Measurements from ENCODE around the gene HSPG2.

Gene HSPG2

GRCh38 chr1:21836010-21836409 lies 101.1 kb downstream of the HSPG2 start:
- DNase-seq (ENCODE audit: low read depth in 1 of 2, low spot score in 1 of 2), result no peak
- H3K4me3 ChIP-seq (replicated peaks; ENCODE audit: insufficient read depth, low read length), result no peak overlapping the region
- no peaks in the 10 kb centered on the region for H3K27me3 ChIP-seq (ENCODE audit: insufficient read depth, poor library complexity, severe bottlenecking)
- no peak for TF ChIP-seq REST (IDR thresholded peaks at IDR 0.05; ENCODE audit: insufficient replicate concordance, low read depth)
- no peak for TF ChIP-seq POLR2AphosphoS5 (IDR thresholded peaks at IDR 0.05; ENCODE audit: low read depth)
- no peak for TF ChIP-seq SPI1 (IDR thresholded peaks at IDR 0.05; ENCODE audit: borderline replicate concordance, low read depth)
- no peak for TF ChIP-seq CTCF (IDR thresholded peaks at IDR 0.05; ENCODE audit: insufficient read depth, low read length)
- TF ChIP-seq GABPA (IDR thresholded peaks at IDR 0.05; ENCODE audit: low read depth), result no peak
- no peak overlapping the region for H3K27ac ChIP-seq (replicated peaks)

GRCh38 chr1:21834666-21835065 lies 102.4 kb downstream of the HSPG2 start:
- Histone ChIP-seq H3K4me3 (replicated peaks; ENCODE audit: insufficient read depth, low read length) (no peak overlapping the region), H3K27ac (replicated peaks) (no peak overlapping the region), H3K27me3 (ENCODE audit: insufficient read depth, poor library complexity, severe bottlenecking) (no peaks in the 10 kb centered on the region)
- DNase-seq (ENCODE audit: low read depth in 1 of 2, low spot score in 1 of 2), result no peak
- TF ChIP-seq CTCF (IDR thresholded peaks at IDR 0.05; ENCODE audit: insufficient read depth, low read length) (no peak), SPI1 (IDR thresholded peaks at IDR 0.05; ENCODE audit: borderline replicate concordance, low read depth) (no peak), REST (IDR thresholded peaks at IDR 0.05; ENCODE audit: insufficient replicate concordance, low read depth) (no peak), GABPA (IDR thresholded peaks at IDR 0.05; ENCODE audit: low read depth) (no peak), POLR2AphosphoS5 (IDR thresholded peaks at IDR 0.05; ENCODE audit: low read depth) (no peak)

- DNase-seq (ENCODE audit: low read depth in 1 of 2, low spot score in 1 of 2), result no peak
- Histone ChIP-seq H3K27me3 (ENCODE audit: insufficient read depth, poor library complexity, severe bottlenecking) (no peaks in the 10 kb centered on the region), H3K4me3 (replicated peaks; ENCODE audit: insufficient read depth, low read length) (no peak overlapping the region), H3K27ac (replicated peaks) (no peak overlapping the region)
- TF ChIP-seq POLR2AphosphoS5 (IDR thresholded peaks at IDR 0.05; ENCODE audit: low read depth) (no peak), CTCF (IDR thresholded peaks at IDR 0.05; ENCODE audit: insufficient read depth, low read length) (peak; percentile 3), SPI1 (IDR thresholded peaks at IDR 0.05; ENCODE audit: borderline replicate concordance, low read depth) (no peak), GABPA (IDR thresholded peaks at IDR 0.05; ENCODE audit: low read depth) (no peak)
These were observed 103.0 kb downstream of the HSPG2 start for GRCh38 chr1:21834094-21834493.

DNA sequence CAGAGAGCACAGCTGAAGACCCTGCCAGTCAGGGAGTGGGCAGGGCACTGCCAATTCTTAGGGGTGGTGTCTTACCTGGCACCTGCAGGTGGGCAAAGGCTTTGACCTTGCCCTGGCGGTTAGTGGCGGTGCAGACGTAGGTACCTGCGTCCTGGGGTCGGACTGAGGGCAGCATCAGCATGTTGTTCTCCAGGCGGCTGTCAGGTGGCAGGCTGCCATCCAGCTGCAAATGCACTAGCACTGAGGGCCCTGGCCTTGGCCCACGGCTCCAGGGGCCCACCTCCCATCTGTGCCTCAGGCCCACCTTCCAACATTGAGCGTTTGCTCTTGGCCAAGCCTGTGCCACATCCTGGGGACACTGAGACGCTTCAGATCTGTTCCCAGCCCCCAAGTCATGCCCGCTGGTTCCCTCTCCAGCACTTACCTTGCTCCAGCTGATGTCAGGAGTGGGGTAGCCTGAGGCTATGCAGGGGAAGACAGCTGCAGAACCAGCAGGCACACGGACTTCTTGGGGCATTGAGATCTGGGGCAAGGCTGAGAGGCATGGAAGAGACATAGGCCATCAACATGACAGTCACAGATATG lies 103.6 kb downstream of the HSPG2 start:
- TF ChIP-seq POLR2AphosphoS5 (IDR thresholded peaks at IDR 0.05; ENCODE audit: low read depth), result no peak
- no peak for TF ChIP-seq REST (IDR thresholded peaks at IDR 0.05; ENCODE audit: insufficient replicate concordance, low read depth)
- no peak for TF ChIP-seq SPI1 (IDR thresholded peaks at IDR 0.05; ENCODE audit: borderline replicate concordance, low read depth)
- TF ChIP-seq CTCF (IDR thresholded peaks at IDR 0.05; ENCODE audit: insufficient read depth, low read length), result no peak
- TF ChIP-seq GABPA (IDR thresholded peaks at IDR 0.05; ENCODE audit: low read depth), result no peak
- Histone ChIP-seq H3K27me3 (ENCODE audit: insufficient read depth, poor library complexity, severe bottlenecking) (no peaks in the 10 kb centered on the region), H3K27ac (replicated peaks) (no peak overlapping the region), H3K4me3 (replicated peaks; ENCODE audit: insufficient read depth, low read length) (no peak overlapping the region)
- DNase-seq (ENCODE audit: low read depth in 1 of 2, low spot score in 1 of 2), result no peak
